Liver (tissue), 3 donors: ENCODE results near the gene ZNF629.

Experiments
- CTCF ChIP-seq: fragments of 150-350 bp; IDR thresholded peaks from 2 replicates; pipeline ENCODE4 v1.5.1; 2017; ENCODE audit warnings: improper control_type of control experiment, low read depth, low read length; ENCODE audit not compliant: missing input control
- EGR1 ChIP-seq, 2 donors: IDR thresholded peaks; 2 replicates each; pipeline ENCODE4 v1.6.1; 2016 to 2018; ENCODE audit warnings: antibody characterized with exemption in 2 of 2, low read depth in 2 of 2
- FOXA1 ChIP-seq: IDR thresholded peaks from 2 replicates; pipeline ENCODE4 v1.6.1; 2016; ENCODE audit warnings: antibody characterized with exemption
- GABPA ChIP-seq, 2 donors: IDR thresholded peaks in 1 of 2; conservative IDR thresholded peaks in 1 of 2; 2 replicates each; pipeline ENCODE4 v1.6.1; 2016; ENCODE audit warnings: antibody characterized with exemption in 2 of 2, mild to moderate bottlenecking in 1 of 2, moderate library complexity in 1 of 2
- SP1 ChIP-seq: IDR thresholded peaks from 2 replicates; pipeline ENCODE4 v1.6.1; 2018; ENCODE audit warnings: antibody characterized with exemption, mild to moderate bottlenecking
- TAF1 ChIP-seq: conservative IDR thresholded peaks from 2 replicates; pipeline ENCODE4 v1.6.1; 2016; ENCODE audit warnings: antibody characterized with exemption, mild to moderate bottlenecking
- YY1 ChIP-seq: IDR thresholded peaks from 2 replicates; pipeline ENCODE4 v1.6.1; 2016; ENCODE audit warnings: antibody characterized with exemption, mild to moderate bottlenecking
- donor health status: healthy.
- donor health status: healthy.

DNA sequence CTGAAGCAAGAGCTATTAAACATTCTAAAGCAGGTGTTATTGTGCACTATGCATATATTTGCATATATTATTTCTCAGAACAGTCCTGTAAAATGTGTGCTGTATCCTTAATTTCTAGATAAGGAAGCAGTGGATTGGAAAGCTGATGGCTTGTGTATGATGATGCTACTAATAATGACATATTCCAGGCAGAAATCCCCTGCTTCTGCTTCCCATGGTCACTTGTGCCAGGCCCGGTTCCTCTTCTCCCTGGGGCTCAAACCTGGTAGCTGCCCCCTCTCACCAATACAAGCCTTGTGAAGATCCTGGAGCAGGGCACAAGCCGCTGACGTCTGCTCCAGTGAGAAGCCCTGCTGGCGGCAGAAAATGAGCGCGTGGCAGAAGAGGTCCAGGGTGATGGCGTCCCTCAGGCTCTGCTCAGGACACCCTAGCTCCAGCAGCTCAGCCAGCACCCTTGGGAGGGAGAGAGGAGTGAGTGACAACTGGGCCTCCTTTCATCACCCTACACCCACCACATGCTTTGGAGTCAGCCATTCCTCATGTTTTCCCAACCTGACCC, 26.9 kb downstream of the ZNF629 start:
- TF ChIP-seq CTCF (no peak), EGR1 (IDR thresholded peaks at IDR 0.05; ENCODE audit: low read depth in 2 of 2) (no peak), FOXA1 (no peak), GABPA (IDR thresholded peaks at IDR 0.05 in 1 of 2, conservative IDR thresholded peaks at IDR 0.05 in 1 of 2) (no peak), SP1 (no peak), TAF1 (no peak), YY1 (no peak)
